Measurements from ENCODE around the gene LRTM2.

LRTM2 gene

GRCh38 chr12:1882850-1883470, 62.6 kb downstream of the LRTM2 start:
- no peak for DNase-seq (ENCODE audit: low read depth in 2 of 2)

GRCh38 chr12:1883513-1883912, 63.1 kb downstream of the LRTM2 start:
- DNase-seq (ENCODE audit: low read depth in 2 of 2), result no peak

GRCh38 chr12:1884651-1885050, 64.3 kb downstream of the LRTM2 start:
- no peak for DNase-seq (ENCODE audit: low read depth in 2 of 2)

GRCh38 chr12:1885082-1885596, 64.8 kb downstream of the LRTM2 start:
- no peak for DNase-seq (ENCODE audit: low read depth in 2 of 2)

- DNase-seq (ENCODE audit: low read depth in 2 of 2), result no peak
These were observed 65.4 kb downstream of the LRTM2 start for GRCh38 chr12:1885599-1886245.
